Psoas muscle (tissue), 8 donors: Measurements from ENCODE around the gene SRP54. TPM values are rescaled to one million over a fixed set of nuclear protein-coding genes. Genes with fewer than 3 reads are reported as not detected.

Source experiments
- ATAC-seq, 4 donors: fragments of 200-7000 bp; cut with Tn5 transposase; one replicate each; pipeline ENCODE4 v1.9.1; 2020; ENCODE audit warnings: moderate library complexity in 3 of 4, mild to moderate bottlenecking in 2 of 4
- DNase-seq, 2 donors: peaks; one replicate each; pipeline ENCODE4 v3.0.0-alpha.2; 2020
- H3K27ac ChIP-seq: fragments of 200-600 bp; one replicate; pipeline ENCODE4 v1.8.0; 2022
- H3K27me3 ChIP-seq, 3 donors: fragments of 200-600 bp in 1 of 3; one replicate each; pipeline versions ENCODE4 v1.6.1 to v1.8.0; 2013 to 2022; ENCODE audit warnings: low read length in 2 of 3, mild to moderate bottlenecking in 2 of 3, moderate library complexity in 1 of 3; ENCODE audit not compliant: insufficient read depth in 3 of 3
- H3K36me3 ChIP-seq, 2 donors: fragments of 200-600 bp in 1 of 2; one replicate each; pipeline versions ENCODE4 v1.6.1 to v1.8.0; 2013 to 2022; ENCODE audit warnings: low read depth in 1 of 2, mild to moderate bottlenecking in 1 of 2, moderate library complexity in 1 of 2; ENCODE audit not compliant: insufficient read depth in 1 of 2
- H3K4me1 ChIP-seq: fragments of 200-600 bp; one replicate; pipeline ENCODE4 v1.8.0; 2022
- H3K4me3 ChIP-seq: fragments of 200-600 bp; one replicate; pipeline ENCODE4 v1.8.0; 2022; ENCODE audit warnings: mild to moderate bottlenecking
- H3K9me3 ChIP-seq: fragments of 200-600 bp; one replicate; pipeline ENCODE4 v1.8.0; 2022
- WGBS, 3 donors: extraction: QIAGEN DNeasy Blood & Tissue Kit; methylation state at CpG; one replicate each; pipeline versions ENCODE4 v1.1.6 to v1.1.7; 2013; 5-methylcytosine and 5-hydroxymethylcytosine counted together
- intact Hi-C, 2 donors: fragments of 100-400 bp; cut with DNase I; formaldehyde crosslinking; loops; one replicate each; pipeline versions ENCODE4 v1.11.0 to v1.14.2; 2022
- polyA plus RNA-seq, 3 donors: library from polyadenylated mRNA; stranded (reverse); fragments of 200-250 nt; gene quantifications; one replicate each; pipeline ENCODE4 v1.2.3, GENCODE V29; 2013
- total RNA-seq, 4 donors: library from RNA; stranded (reverse); fragmentation: NEBNext Ultra II Directional in 2 of 4; extraction: Animal tissue kit (Norgen Biotek cat#: 25700) in 2 of 4; gene quantifications; one replicate each; pipeline versions ENCODE4 v1.2.1 to v1.2.4, GENCODE V29; 2021 to 2023
- TF ChIP-seq, protein P1 (sequence below): fragments of 200-600 bp; IDR thresholded peaks from one replicate; pipeline ENCODE4 v1.8.0; 2022; ENCODE audit warnings: antibody characterized with exemption
- donor health status: healthy with polysubstance abuse.
- donor health status: DM: no; HTN: no; CAD: no; lungs with moderate emphysema.
- donor health status: Bipolar disorder and iron deficiency.
- donor health status: healthy.
- donor health status: DM: yes; HTN: yes; CAD: no.
- donor health status: DM: no; HTN: no; CAD: no.
- donor health status: DM: no; HTN: no; CAD: no.
- donor health status: DM: yes; HTN: yes; CAD: no.

The SRP54 gene
- total and polyA plus RNA-seq, 7 donors = 27.9 to 51.2 (median 35.7) TPM

DNA sequence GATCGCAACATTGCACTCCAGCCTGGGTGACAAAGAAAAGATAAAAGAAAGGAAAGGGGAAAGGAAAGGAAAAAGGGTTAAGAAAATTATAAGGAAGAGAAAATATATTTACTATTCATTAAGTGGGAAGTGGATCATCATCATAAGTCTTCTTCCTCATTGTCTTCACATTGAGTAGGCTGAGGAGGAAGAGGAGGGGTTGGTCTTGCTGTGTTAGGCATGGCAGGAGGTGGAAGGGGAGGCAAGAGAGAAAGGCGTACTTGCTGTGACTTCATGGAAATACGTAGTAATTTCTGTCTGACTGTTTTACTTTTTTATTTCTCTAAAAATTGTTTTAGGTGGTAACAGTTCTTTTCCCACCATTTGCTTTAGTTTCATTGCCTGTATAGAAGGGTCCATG lies 89.4 kb downstream of the SRP54 start:
- H3K36me3 ChIP-seq = peaks cover 7 to 70% of the 10 kb centered on the region in 2 donors
- H3K27me3 ChIP-seq = no peaks in the 10 kb centered on the region
- TF ChIP-seq, protein P1, sequence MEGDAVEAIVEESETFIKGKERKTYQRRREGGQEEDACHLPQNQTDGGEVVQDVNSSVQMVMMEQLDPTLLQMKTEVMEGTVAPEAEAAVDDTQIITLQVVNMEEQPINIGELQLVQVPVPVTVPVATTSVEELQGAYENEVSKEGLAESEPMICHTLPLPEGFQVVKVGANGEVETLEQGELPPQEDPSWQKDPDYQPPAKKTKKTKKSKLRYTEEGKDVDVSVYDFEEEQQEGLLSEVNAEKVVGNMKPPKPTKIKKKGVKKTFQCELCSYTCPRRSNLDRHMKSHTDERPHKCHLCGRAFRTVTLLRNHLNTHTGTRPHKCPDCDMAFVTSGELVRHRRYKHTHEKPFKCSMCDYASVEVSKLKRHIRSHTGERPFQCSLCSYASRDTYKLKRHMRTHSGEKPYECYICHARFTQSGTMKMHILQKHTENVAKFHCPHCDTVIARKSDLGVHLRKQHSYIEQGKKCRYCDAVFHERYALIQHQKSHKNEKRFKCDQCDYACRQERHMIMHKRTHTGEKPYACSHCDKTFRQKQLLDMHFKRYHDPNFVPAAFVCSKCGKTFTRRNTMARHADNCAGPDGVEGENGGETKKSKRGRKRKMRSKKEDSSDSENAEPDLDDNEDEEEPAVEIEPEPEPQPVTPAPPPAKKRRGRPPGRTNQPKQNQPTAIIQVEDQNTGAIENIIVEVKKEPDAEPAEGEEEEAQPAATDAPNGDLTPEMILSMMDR = no peak
- H3K4me1 ChIP-seq = no peaks in the 10 kb centered on the region
- ATAC-seq (no peak), DNase-seq (no peak)
- no peaks in the 10 kb centered on the region for H3K9me3 ChIP-seq
- WGBS, 3 donors = 93 to 97% (median 96%) methylated on average over 3 of the region's 3 CpGs
- H3K4me3 ChIP-seq = no peak overlapping the region
- H3K27ac ChIP-seq = no peak overlapping the region
- intact Hi-C loops = no loop called here

DNA sequence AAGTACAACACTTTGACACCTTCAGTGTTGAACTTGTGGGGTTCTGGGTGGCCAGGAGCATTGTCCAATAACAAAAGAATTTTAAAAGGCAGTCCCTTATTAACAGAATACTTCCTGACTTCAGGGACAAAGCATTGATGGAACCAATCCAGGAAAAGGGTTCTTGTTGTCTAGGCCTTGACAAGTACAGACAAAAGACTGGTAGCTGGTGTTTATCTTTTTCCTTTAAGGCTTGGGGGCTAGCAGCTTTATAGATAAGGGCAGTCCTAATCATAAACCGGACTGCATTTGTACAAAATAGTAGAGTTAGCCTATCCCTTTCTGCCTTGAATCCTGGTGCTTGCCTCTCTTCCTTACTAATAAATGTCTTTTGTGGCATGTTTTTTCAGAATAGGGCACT lies 90.7 kb downstream of the SRP54 start:
- 94 to 97% (median 96%) methylated on average over 1 of the region's 1 CpG for WGBS, 3 donors
- intact Hi-C loops = no loop called here
- H3K4me3 ChIP-seq = no peak overlapping the region
- peaks cover 7 to 70% of the 10 kb centered on the region in 2 donors for H3K36me3 ChIP-seq
- TF ChIP-seq, protein P1 = no peak
- ATAC-seq = no peak
- H3K4me1 ChIP-seq = no peaks in the 10 kb centered on the region
- H3K27ac ChIP-seq = no peak overlapping the region
- no peaks in the 10 kb centered on the region for H3K9me3 ChIP-seq
- DNase-seq = no peak
- H3K27me3 ChIP-seq = no peaks in the 10 kb centered on the region

DNA sequence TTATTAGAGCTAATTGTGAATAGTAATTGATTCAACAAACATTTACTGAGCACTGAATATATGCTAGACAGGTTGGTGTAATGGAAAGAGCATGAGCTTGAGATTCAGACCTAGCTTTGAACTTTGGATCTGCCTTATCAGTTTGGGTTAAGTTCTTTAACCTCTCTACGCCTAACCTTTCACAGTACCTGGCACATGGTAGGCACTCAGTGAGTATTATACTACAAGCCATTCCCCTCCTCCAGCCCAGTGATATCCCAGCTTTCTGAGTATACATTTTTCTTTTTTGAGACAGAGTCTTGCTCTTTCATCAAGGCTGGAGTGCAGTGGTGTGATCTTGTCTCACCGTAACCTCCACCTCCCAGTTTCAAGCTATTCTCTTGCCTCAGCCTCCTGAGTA lies 95.3 kb downstream of the SRP54 start:
- Histone ChIP-seq H3K27ac (no peak overlapping the region), H3K9me3 (no peaks in the 10 kb centered on the region), H3K4me1 (no peaks in the 10 kb centered on the region), H3K4me3 (no peak overlapping the region), H3K27me3 (no peaks in the 10 kb centered on the region), H3K36me3 (peaks cover 7 to 80% of the 10 kb centered on the region in 2 donors)
- DNase-seq (no peak), ATAC-seq (no peak)
- WGBS, 3 donors = 94 to 100% (median 97%) methylated on average over 2 of the region's 2 CpGs
- TF ChIP-seq, protein P1 = no peak
- intact Hi-C loops = no loop called here

Other genes starting within 250 kb of the SRP54 start
- gene BAZ1A, start 107.6 kb upstream of the SRP54 start, total RNA-seq = 10 to 100 TPM in 3 of 4 donors, 1 to 10 TPM in 1; 7.5 to 28.3 (median 15.5) TPM
- 10 to 100 TPM in 2 of 3 donors, 1 to 10 TPM in 1; 9.3 to 16.7 (median 15.3) TPM for gene BAZ1A, start 107.6 kb upstream of the SRP54 start, polyA plus RNA-seq
- gene FAM177A1, start 63.3 kb downstream of the SRP54 start, total RNA-seq = 10 to 100 TPM; 33.1 to 83.3 (median 60.3) TPM
- 10 to 100 TPM; 32.9 to 61.2 (median 35.9) TPM for gene FAM177A1, start 63.3 kb downstream of the SRP54 start, polyA plus RNA-seq
- 10 to 100 TPM; 22.9 to 37.1 (median 27.9) TPM for gene PPP2R3C, start 139.0 kb downstream of the SRP54 start, total RNA-seq
- gene PPP2R3C, start 139.0 kb downstream of the SRP54 start, polyA plus RNA-seq = 10 to 100 TPM; 30.9 to 67.0 (median 39.3) TPM
- 10 to 100 TPM; 15.1 to 23.0 (median 17.0) TPM for gene PRORP, start 139.6 kb downstream of the SRP54 start, total RNA-seq
- gene PRORP, start 139.6 kb downstream of the SRP54 start, polyA plus RNA-seq = 10 to 100 TPM; 11.3 to 23.5 (median 21.6) TPM